NCI-H187 treated with DMSO at 0.1 percent for 48 hours (cell line): ENCODE data around the gene BMAL1.
"Not testable (repeated sequence)": the region's sequence is repeated elsewhere in the genome, so short reads cannot be mapped to it uniquely, and the experiment has no call there.

Experiments
- DNase-seq: peaks from one replicate; lab custom pipeline; 2025; lab: John Stamatoyannopoulos, UW

The BMAL1 gene

DNA sequence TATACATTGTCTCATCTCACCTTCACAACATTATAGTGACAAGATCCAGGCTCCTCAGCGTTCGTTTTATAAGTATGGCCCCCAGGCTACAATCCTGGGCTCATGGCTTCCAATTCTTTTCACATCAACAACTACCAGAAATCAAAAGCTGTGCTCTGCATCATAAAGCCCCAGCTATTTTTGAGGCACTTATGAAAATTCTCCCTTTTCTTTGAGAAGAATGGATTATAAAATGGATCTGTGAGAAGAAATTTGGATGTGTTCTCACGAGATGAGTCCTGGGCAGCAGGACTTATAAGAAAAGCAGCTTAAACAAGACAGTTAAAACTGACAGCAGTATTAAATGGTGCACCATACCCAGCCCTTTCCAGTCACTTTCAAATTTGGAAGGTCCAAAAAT, 105.2 kb downstream of the BMAL1 start:
- no peak for DNase-seq

DNA sequence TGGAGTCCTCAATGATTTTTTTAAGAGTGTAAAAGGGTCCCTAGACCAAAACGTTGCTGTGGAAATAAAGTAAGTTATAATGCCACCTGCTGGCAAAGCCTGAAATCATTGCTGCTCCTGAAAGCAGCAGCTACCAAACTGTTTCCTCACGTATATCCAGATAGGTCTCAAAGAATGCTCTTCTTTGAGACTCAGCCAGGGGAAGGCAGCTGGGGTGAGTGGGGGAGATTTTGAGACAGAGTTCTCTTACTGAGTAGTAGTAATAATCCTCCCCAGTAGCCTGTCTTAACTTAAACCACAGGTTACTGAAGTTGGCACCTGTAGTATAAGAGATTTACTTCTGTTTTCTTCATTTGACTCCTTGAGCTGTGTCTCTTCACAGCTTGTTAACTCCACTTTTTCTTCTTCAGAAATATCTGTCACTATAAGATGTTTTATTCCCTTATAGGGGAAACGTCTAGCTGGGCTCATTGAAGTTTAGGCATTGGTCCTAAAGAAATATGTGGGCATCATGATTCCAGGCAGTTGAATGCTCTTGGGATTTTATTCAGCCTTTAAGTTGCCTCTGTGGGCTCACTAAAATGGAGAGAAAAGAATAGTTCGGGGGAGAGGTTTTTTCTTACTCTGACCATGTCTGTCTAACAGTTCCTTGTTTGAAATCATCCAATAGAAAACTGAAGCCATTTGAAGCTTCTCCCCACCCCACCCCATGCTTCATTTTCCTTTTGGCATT, 107.5 kb downstream of the BMAL1 start:
- DNase-seq = no peak

DNA sequence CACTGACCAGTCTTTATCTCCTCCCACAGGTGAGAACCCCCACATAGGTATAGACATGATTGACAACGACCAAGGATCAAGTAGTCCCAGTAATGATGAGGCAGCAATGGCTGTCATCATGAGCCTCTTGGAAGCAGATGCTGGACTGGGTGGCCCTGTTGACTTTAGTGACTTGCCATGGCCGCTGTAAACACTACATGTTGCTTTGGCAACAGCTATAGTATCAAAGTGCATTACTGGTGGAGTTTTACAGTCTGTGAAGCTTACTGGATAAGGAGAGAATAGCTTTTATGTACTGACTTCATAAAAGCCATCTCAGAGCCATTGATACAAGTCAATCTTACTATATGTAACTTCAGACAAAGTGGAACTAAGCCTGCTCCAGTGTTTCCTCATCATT, 109.0 kb downstream of the BMAL1 start:
- no peak for DNase-seq

GRCh38 chr11:13388741-13389140, 111.2 kb downstream of the BMAL1 start:
- no peak for DNase-seq

DNA sequence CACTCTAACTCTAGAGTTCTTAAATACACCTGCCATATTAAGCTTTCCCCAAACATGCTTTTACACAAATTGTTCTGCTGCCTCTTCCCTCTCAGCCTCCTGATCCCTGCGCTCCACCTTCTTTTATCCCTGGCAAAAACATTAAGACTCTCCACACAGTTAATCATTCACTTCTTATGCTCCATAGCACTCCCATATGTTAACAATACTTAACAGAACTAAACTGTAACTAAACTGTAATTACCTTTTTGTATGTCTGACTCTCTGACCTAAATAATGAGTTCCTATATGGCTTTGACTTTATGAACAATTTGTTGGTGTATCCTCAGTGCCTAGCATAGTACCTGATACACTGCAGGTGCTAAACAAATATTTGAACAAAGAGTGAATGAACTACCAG, 113.6 kb downstream of the BMAL1 start:
- no peak for DNase-seq

DNA sequence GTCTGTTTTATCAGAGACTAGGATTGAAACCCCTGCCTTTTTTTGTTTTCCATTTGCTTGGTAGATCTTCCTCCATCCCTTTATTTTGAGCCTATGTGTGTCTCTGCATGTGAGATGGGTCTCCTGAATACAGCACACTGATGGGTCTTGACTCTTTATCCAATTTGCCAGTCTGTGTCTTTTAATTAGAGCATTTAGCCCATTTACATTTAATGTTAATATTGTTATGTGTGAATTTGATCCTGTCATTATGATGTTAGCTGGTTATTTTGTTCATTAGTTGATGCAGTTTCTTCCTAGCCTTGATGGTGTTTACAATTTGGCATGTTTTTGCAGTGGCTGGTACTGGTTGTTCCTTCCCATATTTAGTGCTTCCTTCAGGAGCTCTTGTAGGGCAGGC, 120.7 kb downstream of the BMAL1 start:
- DNase-seq = not testable (repeated sequence)

DNA sequence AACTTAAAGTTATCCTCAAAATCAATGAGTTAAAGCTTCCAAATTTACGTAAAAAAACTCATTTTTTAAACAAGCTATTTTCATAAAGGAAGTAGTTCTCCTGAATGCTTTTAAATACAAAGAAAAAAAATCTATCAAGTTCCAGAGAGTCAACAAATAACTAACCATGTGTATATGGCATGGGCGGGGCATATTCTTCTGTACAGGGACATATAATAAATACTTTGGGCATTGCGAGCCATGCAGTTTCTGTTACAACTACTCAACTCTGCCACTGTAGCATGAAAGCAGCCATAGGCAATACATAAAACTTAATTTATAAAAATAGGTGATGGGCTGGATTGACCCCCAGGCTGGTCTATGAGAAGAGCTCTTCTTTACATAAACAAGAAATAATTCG, 127.6 kb downstream of the BMAL1 start:
- no peak for DNase-seq

GRCh38 chr11:13415201-13415600, 137.6 kb downstream of the BMAL1 start:
- DNase-seq = no peak

DNA sequence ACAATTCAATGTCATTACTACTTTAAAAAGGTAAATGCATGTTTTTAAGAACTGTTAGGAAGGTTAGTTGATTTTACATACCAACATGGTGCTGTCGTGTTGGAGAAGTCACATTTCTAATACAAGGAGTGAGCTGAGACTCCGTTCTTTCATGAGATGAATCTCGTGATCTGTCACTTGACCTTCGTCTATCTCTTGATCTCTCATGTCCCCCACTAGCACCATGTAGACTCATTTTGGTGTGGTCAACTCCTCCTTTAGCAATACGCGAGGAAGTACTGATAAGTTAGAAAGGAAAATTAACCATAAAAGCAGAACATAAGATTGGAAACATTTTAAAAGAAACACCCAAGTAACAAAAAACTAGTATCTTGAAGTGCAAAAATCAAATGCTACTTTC, 144.0 kb downstream of the BMAL1 start:
- DNase-seq = no peak

DNA sequence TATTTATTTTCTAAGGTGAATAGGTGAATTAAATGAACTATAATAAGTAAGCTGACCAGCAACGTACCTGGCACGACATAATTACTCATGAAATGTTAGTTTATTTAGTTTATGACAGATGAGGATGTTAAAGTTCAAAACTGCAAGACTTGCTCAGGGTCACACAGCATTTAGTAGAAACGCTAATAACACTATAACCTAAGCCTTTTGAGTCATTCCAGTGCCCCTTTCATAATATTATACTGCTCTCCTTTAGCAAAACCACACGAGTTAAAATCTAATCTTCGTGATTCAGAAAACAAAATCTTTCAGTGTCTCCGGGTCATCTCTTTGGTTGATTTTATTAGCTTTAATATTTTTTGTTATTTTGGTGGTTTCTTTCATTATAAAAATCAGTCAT, 145.8 kb downstream of the BMAL1 start:
- no peak for DNase-seq

DNA sequence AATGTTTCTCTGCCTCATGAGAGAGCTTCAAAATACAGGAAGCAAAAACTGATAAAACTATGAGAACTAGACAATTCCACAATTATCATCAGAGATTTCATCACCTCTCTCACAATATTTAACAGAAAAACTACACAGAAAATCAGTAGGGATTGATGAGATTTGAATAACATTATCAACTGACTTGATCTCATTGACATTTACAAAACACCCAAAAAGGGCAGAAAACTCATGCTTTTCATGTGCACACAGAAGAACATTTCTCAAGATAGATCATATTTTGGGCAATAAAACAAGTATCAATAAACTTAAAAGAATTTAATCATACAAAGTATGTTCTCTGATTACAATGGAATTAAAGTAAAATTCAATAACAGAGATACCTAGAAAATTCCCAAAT, 149.8 kb downstream of the BMAL1 start:
- DNase-seq = no peak

GRCh38 chr11:13429288-13429687, 151.7 kb downstream of the BMAL1 start:
- no peak for DNase-seq

DNA sequence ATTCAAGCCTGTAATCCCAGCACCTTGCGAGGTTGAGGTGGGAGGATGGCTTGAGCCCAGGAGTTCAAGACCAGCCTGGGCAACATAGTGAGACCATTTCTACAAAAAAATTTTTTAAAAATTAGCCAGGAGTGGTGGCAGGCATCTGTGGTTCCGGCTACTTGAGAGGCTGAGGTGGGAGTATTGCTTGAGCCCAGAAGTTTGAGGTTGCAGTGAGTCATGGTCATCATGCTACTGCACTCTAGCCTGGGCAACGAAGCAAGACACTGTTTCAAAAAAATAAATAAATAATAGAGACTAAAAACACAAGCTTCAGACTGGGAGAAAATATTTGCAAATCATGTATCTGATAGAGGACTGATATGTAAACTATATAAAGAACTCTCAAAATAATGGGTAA, 152.2 kb downstream of the BMAL1 start:
- no peak for DNase-seq

DNA sequence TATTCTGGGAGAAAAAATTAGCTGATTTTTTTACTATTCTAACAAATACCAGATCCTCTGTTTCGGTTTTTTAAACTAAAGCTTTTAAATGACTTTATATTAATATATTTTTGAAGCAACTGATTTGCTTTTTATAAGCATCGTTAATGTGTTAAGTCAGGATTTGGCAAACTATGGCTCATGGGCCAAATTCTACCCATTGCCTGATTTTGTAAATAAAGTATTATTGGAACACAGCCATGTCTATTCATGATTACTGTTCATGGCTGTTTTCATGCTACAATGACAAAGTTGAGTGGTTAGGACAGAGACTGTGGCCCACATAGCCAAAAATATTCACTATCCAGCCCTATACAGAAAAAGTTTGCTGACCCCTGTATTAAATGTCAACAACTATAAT, 155.8 kb downstream of the BMAL1 start:
- DNase-seq = no peak

GRCh38 chr11:13434247-13435205, 156.9 kb downstream of the BMAL1 start:
- no peak for DNase-seq

- DNase-seq = not testable (repeated sequence)
Measured at GRCh38 chr11:13436836-13437235, 159.2 kb downstream of the BMAL1 start.
